AG04449 (cell line): ENCODE data around the gene ARHGAP26.

Experiments used
- CTCF ChIA-PET: fragments of 350-600 bp; formaldehyde crosslinking; extraction: SDS; loops from one replicate; lab custom pipeline; 2021; ENCODE audit warnings: antibody characterized with exemption; lab: Yijun Ruan, JAX
- POLR2A ChIA-PET: fragments of 400-600, 350-600 bp; formaldehyde crosslinking; extraction: SDS; loops from one replicate; lab custom pipeline; 2020; ENCODE audit warnings: antibody characterized with exemption, inconsistent platforms; lab: Yijun Ruan, JAX
- DNase-seq: peaks from one replicate; pipeline ENCODE4 v3.0.0-alpha.2; 2010; ENCODE audit warnings: low read depth, low spot score
- H3K4me3 ChIP-seq: 2 replicates; pipeline ENCODE4 v1.5.1; 2011; ENCODE audit warnings: low read depth, mild to moderate bottlenecking, control low read depth, low read length
- TF ChIP-seq, protein P1 (sequence below): IDR thresholded peaks from one replicate; pipeline ENCODE4 v1.5.1; 2011; ENCODE audit warnings: mild to moderate bottlenecking, moderate library complexity, low read length, control low read depth, inconsistent platforms; ENCODE audit not compliant: insufficient read depth; ENCODE audit errors: missing control alignments

ARHGAP26 gene

DNA sequence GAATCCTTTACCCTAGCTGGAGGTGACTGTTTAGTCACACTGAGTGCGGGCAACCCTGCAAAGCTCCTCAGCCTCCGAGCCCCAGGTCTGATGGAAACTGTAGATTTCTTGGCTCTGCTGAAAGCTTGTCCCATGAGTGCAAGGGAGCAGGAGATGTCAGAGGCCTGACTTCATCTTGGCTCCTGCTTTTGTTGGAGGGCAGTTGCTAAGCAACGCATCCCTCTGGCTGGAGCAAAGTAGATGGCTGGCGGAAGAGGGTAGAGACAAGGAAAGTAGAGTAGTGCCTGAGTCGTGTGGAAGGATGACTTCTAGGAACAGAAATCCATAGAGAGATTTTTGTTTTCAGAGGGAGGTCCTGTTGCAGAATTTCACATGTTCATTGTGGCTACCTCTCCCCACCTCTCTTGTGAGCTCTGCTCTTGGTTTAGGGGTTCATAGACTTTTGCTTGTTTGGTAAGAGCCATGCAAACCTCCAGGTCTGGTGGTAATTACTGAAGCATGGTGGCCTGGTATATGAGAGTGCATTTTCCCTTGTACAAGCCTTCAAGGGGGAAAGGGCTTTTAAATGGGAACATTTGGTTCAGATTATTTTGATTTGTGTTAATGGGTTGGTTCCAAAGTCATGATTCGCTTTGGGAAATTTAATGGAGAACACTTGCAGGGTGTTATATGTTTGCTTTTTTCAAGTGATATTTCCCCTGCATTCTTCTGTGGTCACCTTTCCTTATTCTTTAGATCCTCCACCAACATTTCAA is 71.5 kb downstream of the ARHGAP26 start:
- ChIA-PET CTCF (interaction anchor here (1.1 kb wide), 1 partner anchor 39 kb away, joined by 5 read pairs; no protein-coding TSS in a partner anchor), POLR2A (interaction anchor here (0.7 kb wide), 1 partner anchor 105 kb away, joined by 3 read pairs; no protein-coding TSS in a partner anchor)
- no peak for DNase-seq
- no peak overlapping the region for H3K4me3 ChIP-seq
- TF ChIP-seq, protein P1, sequence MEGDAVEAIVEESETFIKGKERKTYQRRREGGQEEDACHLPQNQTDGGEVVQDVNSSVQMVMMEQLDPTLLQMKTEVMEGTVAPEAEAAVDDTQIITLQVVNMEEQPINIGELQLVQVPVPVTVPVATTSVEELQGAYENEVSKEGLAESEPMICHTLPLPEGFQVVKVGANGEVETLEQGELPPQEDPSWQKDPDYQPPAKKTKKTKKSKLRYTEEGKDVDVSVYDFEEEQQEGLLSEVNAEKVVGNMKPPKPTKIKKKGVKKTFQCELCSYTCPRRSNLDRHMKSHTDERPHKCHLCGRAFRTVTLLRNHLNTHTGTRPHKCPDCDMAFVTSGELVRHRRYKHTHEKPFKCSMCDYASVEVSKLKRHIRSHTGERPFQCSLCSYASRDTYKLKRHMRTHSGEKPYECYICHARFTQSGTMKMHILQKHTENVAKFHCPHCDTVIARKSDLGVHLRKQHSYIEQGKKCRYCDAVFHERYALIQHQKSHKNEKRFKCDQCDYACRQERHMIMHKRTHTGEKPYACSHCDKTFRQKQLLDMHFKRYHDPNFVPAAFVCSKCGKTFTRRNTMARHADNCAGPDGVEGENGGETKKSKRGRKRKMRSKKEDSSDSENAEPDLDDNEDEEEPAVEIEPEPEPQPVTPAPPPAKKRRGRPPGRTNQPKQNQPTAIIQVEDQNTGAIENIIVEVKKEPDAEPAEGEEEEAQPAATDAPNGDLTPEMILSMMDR, result no peak

- no peak for DNase-seq
- no peak overlapping the region for H3K4me3 ChIP-seq
- ChIA-PET CTCF (interaction anchor here (1.0 to 1.6 kb wide), 6 partner anchors 23 to 130 kb away, joined by 3 to 7 read pairs (median 4); no protein-coding TSS in a partner anchor), POLR2A (no interaction called here)
- TF ChIP-seq, protein P1, result no peak
Observed at GRCh38 chr5:142842994-142843905, 73.1 kb downstream of the ARHGAP26 start.

DNA sequence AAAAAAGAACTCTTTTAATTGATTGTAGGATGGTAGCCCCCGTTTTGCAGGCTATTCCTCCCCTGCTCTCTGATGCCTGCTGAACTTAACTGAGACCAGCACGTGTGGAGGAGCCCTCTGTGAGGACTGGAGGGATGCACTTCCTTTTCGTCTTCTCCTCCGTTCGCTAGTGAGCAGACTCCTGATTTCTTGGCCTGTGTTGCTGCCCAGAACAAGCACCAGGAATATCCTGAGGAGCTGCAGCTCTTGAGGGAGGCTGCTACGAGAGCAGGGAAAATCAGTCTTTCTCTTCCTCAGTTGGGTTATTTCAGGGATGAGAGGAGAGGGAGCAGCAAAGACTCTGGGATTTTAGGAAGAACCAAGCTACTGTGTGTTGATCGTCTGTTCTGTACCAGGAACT is 74.7 kb downstream of the ARHGAP26 start:
- CTCF ChIA-PET, result interaction anchor here (0.9 to 1.6 kb wide), 7 partner anchors 9 to 131 kb away, joined by 3 to 6 read pairs (median 5); no protein-coding TSS in a partner anchor

GRCh38 chr5:142845402-142845921 is 75.3 kb downstream of the ARHGAP26 start:
- ChIA-PET POLR2A (no interaction called here), CTCF (interaction anchor here (1.0 to 1.6 kb wide), 7 partner anchors 9 to 132 kb away, joined by 3 to 6 read pairs (median 3); no protein-coding TSS in a partner anchor)
- DNase-seq, result no peak
- H3K4me3 ChIP-seq, result no peak overlapping the region
- TF ChIP-seq, protein P1, result no peak

More for the DNA sequence above, 74.7 kb downstream of the ARHGAP26 start:
- POLR2A ChIA-PET, result no interaction called here
- H3K4me3 ChIP-seq, result no peak overlapping the region
- TF ChIP-seq, protein P1, result no peak
- DNase-seq, result no peak

GRCh38 chr5:142845954-142846398 is 75.8 kb downstream of the ARHGAP26 start:
- CTCF ChIA-PET, result interaction anchor here (1.0 to 1.6 kb wide), 7 partner anchors 8 to 132 kb away, joined by 3 to 6 read pairs (median 3); no protein-coding TSS in a partner anchor

More at GRCh38 chr5:142845954-142846398, 75.8 kb downstream of the ARHGAP26 start:
- TF ChIP-seq, protein P1, result no peak
- POLR2A ChIA-PET, result no interaction called here
- DNase-seq, result no peak
- no peak overlapping the region for H3K4me3 ChIP-seq
